Thoracic aorta (tissue), 2 donors: ENCODE results near the gene MAU2. TPM values are rescaled to one million over a fixed set of nuclear protein-coding genes. Genes with fewer than 3 reads are reported as not detected.

Experiments
- ATAC-seq: fragments of 150-250 bp; one replicate; pipeline ENCODE4 v1.8.0; 2017; ENCODE audit warnings: low read depth; ENCODE audit not compliant: insufficient number of reproducible peaks, low FRiP score
- DNase-seq: peaks from one replicate; pipeline ENCODE4 v3.0.0-alpha.2; 2020; ENCODE audit warnings: low spot score
- H3K27ac ChIP-seq, 2 donors: fragments of 200-600 bp; sonication (generic); 1 replicate in 1 of 2; 2 replicates in 1 of 2; pipeline ENCODE4 v1.5.1; 2016; ENCODE audit warnings: mild to moderate bottlenecking in 2 of 2, moderate library complexity in 2 of 2
- H3K27me3 ChIP-seq: fragments of 200-600 bp; sonication (generic); replicated peaks from 2 replicates; pipeline ENCODE4 v1.6.0; 2016; ENCODE audit warnings: mild to moderate bottlenecking; ENCODE audit not compliant: insufficient read depth
- H3K36me3 ChIP-seq: fragments of 200-600 bp; sonication (generic); one replicate; pipeline ENCODE4 v1.5.1; 2016
- H3K4me1 ChIP-seq, 2 donors: fragments of 200-600 bp; sonication (generic); 1 replicate in 1 of 2; 2 replicates in 1 of 2; pipeline versions ENCODE4 v1.5.1 to v1.6.0; 2016; ENCODE audit warnings: low read depth in 2 of 2, mild to moderate bottlenecking in 1 of 2; ENCODE audit not compliant: control insufficient read depth in 1 of 2
- H3K4me3 ChIP-seq: fragments of 200-600 bp; sonication (generic); 2 replicates; pipeline ENCODE4 v1.5.1; 2016; ENCODE audit warnings: mild to moderate bottlenecking
- H3K9me3 ChIP-seq: fragments of 200-600 bp; sonication (generic); 2 replicates; pipeline ENCODE4 v1.5.1; 2016
- CTCF ChIP-seq: fragments of 200-600 bp; sonication (generic); IDR thresholded peaks from one replicate; pipeline ENCODE4 v1.5.1; 2019; ENCODE audit warnings: antibody characterized with exemption
- total RNA-seq, 2 donors: library from RNA; depleted of rRNA; stranded (reverse); fragments of >200 nt; gene quantifications; one replicate each; pipeline versions ENCODE4 v1.1.0 to v1.2.3, GENCODE V29; 2016

MAU2 gene
- total RNA-seq, 2 donors from 2014 or later = 93.9 to 119 TPM

DNA sequence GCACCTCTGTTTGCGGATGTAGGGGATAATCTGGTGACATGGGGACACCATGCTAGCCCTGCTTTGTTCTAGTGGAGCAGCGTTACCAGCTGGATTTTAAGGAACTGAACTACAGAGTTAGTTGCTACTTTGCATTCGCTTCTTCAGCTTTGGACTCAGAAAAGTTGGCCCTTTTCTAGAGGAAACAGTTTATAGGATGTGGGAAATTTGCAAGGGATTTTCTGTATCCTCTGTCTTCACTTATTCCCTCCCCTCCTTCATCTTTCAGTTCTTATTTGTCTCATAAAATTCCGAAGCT is 87.0 kb downstream of the MAU2 start:
- no peak for TF ChIP-seq CTCF
- Histone ChIP-seq H3K27ac (peak overlapping the region in 1 of 2 donors; percentile 70), H3K9me3 (no peaks in the 10 kb centered on the region), H3K27me3 (no peaks in the 10 kb centered on the region), H3K4me1 (peaks cover 28 to 69% of the 10 kb centered on the region in 2 donors), H3K4me3 (peak overlapping the region; percentile 87), H3K36me3 (no peaks in the 10 kb centered on the region)
- ATAC-seq (no peak), DNase-seq (no peak)

Other genes starting within 250 kb of the MAU2 start
- gene TMEM161A, start 182.4 kb upstream of the MAU2 start, total RNA-seq = 10 to 100 TPM; 13.8 to 14.4 TPM
- gene MEF2B, start 150.6 kb upstream of the MAU2 start, total RNA-seq = 1 to 10 TPM; 1.5 to 2.0 TPM
- 10 to 100 TPM; 15.2 to 15.4 TPM for gene BORCS8, start 128.7 kb upstream of the MAU2 start, total RNA-seq
- 10 to 100 TPM; 17.6 to 23.2 TPM for gene RFXANK, start 128.6 kb upstream of the MAU2 start, total RNA-seq
- gene NR2C2AP, start 117.4 kb upstream of the MAU2 start, total RNA-seq = 10 to 100 TPM in 1 of 2 donors, 1 to 10 TPM in 1; 6.5 to 17.9 TPM
- not detected for gene NCAN, start 108.9 kb upstream of the MAU2 start, total RNA-seq
- gene TM6SF2, start 47.5 kb upstream of the MAU2 start, total RNA-seq = 1 to 10 TPM in 1 of 2 donors, under 1 TPM in 1; 0.49 to 4.1 TPM
- 10 to 100 TPM; 25.0 to 43.0 TPM for gene SUGP1, start 320 bp upstream of the MAU2 start, total RNA-seq
- 10 to 100 TPM; 55.9 to 79.1 TPM for gene GATAD2A, start 84.8 kb downstream of the MAU2 start, total RNA-seq
- 1 to 10 TPM; 1.5 to 3.6 TPM for gene TSSK6, start 194.7 kb downstream of the MAU2 start, total RNA-seq
- 10 to 100 TPM; 15.5 to 60.8 TPM for gene NDUFA13, start 195.4 kb downstream of the MAU2 start, total RNA-seq
- gene YJEFN3, start 208.1 kb downstream of the MAU2 start, total RNA-seq = 1 to 10 TPM; 2.0 to 7.9 TPM
- 1 to 10 TPM in 1 of 2 donors, under 1 TPM in 1; 0.81 to 1.5 TPM for gene CILP2, start 217.4 kb downstream of the MAU2 start, total RNA-seq